Epithelial cell of esophagus (primary cell): ENCODE results near the gene CNOT6.

Experiments
- DNase-seq: peaks from one replicate; pipeline ENCODE4 v3.0.0; 2010; ENCODE audit warnings: low read depth
- H3K4me3 ChIP-seq: 2 replicates; pipeline ENCODE4 v1.5.1; 2011; ENCODE audit warnings: mild to moderate bottlenecking, low read length, control low read depth
- CTCF ChIP-seq: IDR thresholded peaks from 2 replicates; pipeline ENCODE4 v1.5.1; 2011; ENCODE audit warnings: low read depth, mild to moderate bottlenecking, low read length, control low read depth, inconsistent platforms; ENCODE audit not compliant: insufficient read depth; ENCODE audit errors: missing control alignments

CNOT6 gene

GRCh38 chr5:180591311-180591887, 97.2 kb downstream of the CNOT6 start, which contains the start of gene SCGB3A1:
Gene SCGB3A1, minus strand, starts transcription at chr5:180591499. Its CDS starts 37 bp downstream, at chr5:180591462.
- TF ChIP-seq CTCF = no peak
- H3K4me3 ChIP-seq = no peak within 1 kb of the TSS
- no peak for DNase-seq

- no peak overlapping the region for H3K4me3 ChIP-seq
- no peak for TF ChIP-seq CTCF
- no peak for DNase-seq
These were observed 98.0 kb downstream of the CNOT6 start for GRCh38 chr5:180592176-180592575.

- no peak for DNase-seq
- TF ChIP-seq CTCF = no peak
These were observed 99.4 kb downstream of the CNOT6 start for GRCh38 chr5:180593446-180594206.

GRCh38 chr5:180594311-180595045, 100.3 kb downstream of the CNOT6 start:
- no peak for TF ChIP-seq CTCF
- no peak overlapping the region for H3K4me3 ChIP-seq
- no peak for DNase-seq

More at GRCh38 chr5:180593446-180594206, 99.4 kb downstream of the CNOT6 start:
- no peak overlapping the region for H3K4me3 ChIP-seq

GRCh38 chr5:180595046-180595379, 100.8 kb downstream of the CNOT6 start:
- DNase-seq = no peak
- no peak for TF ChIP-seq CTCF
- H3K4me3 ChIP-seq = no peak overlapping the region

- no peak overlapping the region for H3K4me3 ChIP-seq
- no peak for DNase-seq
- no peak for TF ChIP-seq CTCF
These were observed 101.4 kb downstream of the CNOT6 start for GRCh38 chr5:180595381-180596114.
